HUDEP-2 (cell line): ENCODE measurements around the gene BACE2.

Experiments
- DNase-seq, 76 experiments: peaks; one replicate each; lab custom pipeline; 2025; ENCODE audit not compliant: unreplicated experiment in 76 of 76; lab: John Stamatoyannopoulos, UW

The BACE2 gene

DNA sequence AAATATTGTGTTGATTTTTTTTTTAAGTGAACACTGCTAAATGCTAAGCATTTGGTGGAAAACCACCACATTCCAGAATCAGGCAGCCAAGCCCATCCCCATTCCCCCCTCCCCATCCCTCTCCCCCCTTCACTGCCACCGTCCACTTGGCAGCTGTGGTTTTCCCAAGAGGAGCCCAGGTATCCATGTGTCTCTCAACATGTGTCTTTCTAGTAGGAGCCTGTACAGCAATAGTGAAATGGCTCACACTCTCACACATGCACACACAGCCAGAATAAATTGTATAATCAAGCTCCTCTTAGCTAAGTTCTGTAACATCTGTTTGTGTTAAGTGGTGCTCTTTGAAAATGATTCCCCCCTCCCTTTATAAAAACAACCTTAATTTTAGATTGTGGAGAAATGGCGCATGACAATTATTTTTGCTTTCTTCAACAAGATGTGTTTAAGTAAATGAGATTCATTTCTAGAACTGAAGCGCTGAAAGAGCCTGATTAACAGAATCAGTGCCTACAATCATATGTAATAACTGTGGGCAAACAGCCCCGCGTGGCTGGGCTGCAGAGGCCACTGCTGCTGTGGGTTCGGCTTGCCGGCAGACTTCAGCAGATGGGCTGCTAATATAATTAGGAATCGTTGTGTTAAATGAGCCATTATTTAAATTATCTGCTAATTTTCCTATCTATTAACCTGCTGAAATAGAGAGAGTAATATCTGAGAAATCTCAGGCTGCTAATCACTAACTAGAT is 43.3 kb downstream of the BACE2 start:
- DNase-seq, result no peak

DNA sequence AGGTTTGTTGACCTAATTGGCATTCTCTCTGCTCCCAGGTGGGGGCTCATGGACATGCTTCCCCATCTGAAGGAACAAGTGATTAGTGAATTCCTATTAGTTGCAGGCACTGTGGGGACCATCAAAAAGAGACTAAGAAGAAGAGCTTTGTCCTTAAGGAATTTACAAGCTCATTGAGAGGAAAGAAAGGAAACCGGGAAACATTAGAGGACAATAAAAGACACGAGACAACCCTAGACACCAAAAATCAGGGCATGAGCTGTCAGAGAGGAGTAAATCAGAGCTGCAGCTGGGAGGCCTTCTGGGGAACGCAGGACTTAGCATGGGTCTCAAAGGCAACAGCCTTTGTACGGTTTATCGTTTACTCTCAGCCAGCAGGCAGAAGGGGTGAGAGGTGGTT is 45.1 kb downstream of the BACE2 start:
- DNase-seq, result no peak

DNA sequence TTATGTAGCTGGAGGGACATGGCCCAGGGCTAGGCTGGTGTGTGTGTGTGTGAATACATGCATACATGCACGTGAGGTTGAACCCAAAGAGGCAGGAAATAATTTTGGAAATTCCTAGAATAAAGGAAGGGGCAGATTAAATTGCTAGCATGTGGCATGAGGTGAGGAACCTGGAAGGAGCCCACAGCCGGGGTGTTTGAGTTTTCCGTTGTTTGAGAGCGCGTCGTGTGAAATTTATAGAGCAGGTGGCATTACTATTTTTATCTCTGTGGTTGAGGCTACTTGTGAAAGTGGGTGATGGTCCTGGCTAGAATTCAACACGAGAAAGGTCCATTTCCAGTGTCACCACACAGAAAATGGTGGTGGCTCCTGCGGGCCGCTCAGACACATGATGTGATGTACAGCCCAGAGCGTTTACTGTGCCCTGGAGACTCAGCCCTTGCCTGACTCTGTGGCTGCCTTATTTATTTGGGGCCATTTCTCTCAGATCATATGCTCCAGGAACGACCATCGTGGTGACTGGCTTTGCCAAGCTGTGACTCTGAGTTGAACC is 48.0 kb downstream of the BACE2 start:
- no peak for DNase-seq

DNA sequence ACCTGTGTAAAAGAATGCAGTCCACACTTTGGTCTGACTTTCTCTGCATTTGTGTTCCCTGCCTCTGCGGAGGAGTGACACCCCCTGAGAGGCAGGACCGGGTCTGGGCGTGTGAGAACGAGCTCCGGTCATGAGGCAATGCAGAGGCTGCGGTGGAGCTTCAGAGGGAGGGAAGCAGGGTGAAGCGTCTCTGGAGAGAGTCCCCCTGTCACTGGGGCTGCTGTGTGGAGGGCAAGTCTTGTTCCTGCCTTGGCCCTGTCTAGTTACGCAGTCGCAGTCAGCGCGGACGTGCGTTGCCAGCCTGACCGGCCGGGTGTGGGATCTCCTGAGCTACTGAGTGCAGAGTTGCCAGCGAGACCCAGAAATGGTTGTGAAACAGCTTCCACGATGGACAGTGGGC is 48.5 kb downstream of the BACE2 start:
- no peak for DNase-seq

DNA sequence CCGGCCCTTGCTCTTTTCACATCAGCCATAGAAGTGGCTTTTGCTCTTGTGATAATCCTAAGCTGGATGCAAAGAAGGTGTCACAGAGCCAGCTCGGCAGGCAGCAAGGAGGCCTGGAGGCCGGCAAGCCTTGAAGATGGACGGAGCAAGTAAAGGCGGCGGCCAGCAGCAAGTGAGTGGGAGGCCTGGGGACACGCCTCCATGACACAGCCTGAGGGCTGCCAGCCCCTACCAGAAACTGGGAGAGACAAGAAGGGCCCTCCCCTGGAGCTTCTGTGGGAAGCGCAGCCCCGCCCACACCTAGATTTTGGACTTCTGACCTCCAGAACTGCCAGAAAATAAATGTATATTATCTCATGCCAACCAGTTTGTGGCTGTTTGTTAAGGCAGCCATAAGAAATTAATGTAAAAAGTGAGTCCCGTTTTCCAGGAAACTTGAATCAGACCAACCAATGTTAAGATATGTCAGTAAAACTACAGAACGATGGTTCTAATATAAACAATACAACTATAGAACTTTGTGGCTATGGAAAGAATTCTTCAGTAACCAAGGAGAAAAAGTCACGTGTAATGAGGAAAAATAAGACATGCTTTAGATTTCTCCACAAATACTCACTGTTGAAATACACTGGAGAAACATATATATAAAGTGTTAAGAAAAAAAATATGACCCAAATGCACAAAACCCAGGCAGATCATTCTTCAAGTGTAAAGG is 49.9 kb downstream of the BACE2 start:
- no peak for DNase-seq

DNA sequence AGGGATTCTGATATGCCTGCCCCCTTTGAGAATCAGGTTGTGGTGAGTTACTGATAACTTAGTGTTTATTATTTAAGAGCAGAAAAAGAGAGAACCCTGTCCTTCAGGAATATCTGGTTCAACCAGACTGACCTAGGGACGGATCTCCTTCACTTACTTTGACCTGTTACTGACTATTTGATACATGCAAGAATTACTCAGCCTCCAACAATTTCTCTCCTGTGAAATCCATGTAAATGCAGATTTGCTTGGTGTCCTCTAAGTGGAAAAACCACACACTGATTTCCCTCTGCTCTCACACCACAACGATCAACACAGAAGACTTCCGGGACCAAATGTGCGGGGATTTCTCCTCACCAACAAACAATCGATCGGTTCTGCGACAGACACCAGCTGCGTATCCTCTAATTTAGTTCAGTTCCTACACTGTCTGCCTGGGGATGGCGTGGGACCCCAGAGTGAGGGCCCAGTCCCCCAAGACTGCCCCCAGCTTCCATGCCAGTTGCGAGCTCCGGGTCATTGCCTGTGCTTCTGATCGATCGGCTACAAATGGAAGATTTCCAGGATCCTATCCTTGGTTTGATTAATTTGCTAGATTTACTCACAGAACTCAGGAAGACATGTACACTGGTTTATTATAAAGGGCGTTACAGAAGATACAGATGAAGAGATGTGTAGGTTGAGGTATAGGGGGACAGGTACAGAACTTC is 51.7 kb downstream of the BACE2 start:
- no peak for DNase-seq

DNA sequence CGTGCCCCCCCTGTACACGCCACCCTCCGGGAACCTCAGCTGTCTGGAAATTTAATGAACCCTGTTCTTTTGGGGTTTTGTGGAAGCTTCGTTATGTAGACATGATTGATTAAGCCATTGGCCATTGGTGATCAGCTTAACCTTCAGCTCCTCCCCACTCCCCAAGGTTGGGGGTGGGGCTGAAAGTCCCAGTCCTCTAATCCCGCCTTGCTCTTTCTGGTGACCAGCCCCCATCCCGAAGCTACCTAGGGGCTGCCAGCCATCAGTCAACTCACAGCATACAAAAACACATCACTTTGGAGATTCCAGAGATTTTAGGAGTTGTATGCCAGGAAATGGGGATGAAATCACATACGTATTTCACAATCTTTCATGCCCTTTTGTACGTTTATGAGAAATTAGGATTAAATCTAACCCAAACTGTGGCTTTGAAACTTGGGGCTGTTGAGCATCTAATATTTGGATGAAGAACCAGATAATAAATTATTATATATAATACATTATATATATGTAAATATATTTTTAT is 52.3 kb downstream of the BACE2 start:
- no peak for DNase-seq

DNA sequence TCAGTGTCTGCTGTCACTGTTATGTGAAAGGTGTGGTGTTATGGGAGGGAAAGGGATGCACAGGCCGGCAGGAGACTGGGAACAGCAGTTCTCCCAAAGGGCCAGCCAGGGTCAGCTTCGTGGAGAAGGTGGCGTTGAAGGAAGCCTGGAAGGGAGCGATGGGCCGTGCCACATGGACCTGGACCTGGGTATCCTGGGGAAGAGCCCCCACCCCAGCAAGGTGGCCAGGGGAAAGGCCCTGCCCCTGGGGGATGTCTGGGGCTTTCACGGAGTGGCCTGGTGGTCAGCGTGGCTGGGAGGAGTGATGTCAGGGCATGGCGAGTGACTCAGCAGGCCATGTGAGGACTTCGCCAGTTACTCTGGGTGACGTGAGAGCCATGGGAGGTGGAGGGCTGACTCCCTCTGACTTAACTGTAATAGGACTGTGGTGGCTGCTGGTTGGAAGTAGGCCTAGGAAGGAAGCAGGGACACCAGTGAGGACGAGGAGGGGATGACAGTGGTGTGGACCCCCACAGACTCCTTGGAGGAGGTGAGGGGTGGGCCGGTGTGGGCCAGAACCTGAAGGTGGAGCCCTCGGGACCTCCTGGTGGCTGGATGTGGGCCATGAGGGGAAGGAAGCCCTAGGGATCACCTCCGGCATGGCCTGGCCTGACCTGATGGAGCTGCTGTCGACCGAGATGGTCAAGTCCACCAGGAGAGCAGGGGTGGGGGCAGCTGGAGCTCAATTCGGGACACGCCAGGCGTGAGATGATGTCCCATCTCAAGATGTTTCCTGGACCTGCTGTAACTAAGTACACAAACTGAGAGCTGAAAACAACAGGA is 54.5 kb downstream of the BACE2 start:
- no peak for DNase-seq

DNA sequence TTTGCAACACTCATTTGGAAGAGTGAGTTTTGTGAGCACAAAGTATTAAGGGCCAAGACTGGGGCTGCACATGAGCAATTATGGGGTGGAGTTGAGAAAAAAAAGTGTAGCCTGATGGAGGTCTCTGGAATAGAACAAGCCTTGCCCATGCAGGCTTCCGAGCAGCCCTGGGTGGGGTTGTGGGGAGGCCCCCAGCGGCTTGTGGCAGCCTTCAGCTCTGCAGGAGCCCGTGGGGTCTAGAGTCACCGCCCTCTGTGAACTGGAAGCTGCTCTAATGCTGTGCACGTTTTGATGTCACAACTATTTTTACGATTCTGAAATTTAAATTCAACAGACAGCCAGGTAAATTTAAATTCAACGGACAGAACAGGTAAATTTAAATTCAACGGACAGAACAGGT is 58.9 kb downstream of the BACE2 start:
- DNase-seq, result no peak

DNA sequence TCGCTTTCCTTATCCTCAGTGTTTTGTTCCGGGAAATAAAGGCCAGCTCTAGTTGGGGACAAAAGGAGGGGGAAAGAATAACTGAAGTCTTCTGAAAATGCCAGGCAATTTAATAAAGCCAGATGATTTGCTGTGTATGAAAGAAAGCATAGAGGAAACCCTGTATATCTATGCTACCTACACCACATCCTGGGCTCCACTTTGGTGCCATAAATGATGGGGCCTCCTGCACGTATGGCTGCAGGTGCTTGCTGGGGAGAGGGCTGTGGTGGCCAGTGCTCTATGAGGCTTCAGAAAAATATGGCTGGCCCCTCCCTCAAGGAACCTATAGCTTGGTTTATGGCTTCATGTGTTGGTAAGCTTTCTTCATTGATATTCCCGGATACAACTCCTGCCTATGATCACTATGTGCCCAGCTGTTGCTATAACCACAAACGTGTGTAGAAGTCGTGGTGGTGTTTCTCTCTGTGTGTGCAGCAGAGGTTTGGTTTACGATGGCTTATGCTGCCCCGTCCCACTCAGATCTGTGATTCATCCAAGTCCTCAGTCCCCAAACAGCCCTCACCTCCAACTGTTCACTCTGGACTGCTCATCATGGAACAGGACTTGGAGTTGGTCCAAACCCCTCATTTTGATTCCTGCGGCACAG is 59.5 kb downstream of the BACE2 start:
- no peak for DNase-seq

DNA sequence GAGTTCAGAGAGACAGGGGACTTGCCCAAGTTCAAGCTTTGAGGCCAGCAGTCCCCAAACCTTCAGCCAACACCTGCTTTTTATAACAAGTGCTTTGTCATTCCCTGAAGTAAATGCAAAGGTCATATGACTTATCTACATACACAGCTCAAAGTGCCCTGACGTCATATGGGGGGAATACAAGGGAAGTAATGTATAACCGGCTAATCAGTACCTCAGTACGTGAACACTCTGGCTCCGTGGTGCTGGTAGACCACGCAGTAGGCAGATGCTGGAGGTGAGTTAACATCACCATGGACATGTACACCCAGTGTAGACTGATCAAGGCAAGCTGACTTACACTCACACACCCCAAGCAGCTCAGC is 60.0 kb downstream of the BACE2 start:
- DNase-seq, result no peak

DNA sequence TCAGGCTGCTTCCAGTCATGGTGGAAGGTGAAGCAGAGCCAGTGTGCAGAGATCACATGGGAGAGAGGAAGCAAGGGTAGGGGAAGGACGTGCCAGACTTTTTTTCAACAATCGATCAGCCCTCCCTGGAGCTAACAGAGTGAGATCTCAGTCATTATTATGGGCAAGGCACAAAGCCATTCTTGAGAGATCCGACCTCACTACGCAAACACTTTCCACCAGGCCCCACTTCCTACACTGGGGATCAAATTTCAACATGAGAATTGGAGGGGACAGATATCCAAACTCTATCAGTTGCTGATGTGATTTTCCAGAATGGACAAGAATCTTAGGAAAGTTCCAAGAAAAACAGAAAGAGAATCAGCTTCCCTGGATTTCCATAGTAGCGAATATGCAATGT is 60.5 kb downstream of the BACE2 start:
- no peak for DNase-seq

DNA sequence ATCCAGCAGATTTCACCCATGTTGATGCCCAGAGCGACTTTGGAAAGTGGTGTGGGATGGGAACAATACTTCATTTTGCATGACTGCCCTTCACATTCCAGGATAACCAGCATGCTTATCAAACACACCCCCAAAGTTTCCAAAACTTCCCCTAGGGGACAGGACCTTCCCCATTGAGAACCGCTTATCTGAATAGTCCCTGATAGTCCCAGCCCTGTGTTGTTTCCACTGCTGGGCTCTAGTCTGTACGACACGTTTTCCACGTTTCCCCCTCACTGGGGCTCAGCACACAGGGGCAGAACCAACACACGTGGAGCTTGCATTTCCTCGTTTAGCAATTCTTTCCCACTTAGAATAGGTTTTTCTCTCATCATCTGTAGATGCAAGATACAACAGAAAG is 61.0 kb downstream of the BACE2 start:
- DNase-seq, result no peak

DNA sequence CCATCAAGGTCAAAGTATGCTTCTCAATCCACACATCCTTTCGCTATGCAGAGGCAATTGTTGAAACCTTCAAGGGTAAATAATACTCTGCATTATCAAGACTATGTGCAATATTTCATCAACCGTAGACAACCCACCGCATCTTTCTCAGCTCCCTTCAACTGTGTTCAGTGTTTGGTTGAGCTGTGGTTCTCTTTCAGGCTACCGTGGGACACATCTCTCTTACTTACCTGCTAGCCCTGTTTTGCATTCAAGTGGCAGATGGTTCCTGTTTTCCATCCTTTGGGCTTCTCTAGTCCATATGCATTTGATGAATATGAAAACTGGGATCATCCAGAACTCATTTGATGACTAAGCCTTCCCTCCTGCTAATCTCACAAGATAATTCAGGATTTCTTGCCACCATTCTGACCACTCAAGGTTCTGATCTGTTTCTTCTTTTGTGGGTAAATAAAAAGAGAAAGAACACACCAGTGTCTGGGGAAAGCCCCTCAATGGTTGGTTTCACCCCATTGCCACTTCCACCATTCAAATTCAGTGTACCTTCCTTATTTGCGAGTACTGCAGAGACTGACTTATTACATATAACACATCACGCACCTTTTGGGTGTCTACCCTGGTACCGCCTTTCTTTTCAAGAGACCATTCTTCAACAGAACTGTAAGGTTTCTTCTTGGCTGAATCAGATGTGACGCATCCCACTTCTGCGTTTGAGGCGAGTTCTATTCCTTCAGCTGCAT is 61.7 kb downstream of the BACE2 start:
- DNase-seq, result no peak

DNA sequence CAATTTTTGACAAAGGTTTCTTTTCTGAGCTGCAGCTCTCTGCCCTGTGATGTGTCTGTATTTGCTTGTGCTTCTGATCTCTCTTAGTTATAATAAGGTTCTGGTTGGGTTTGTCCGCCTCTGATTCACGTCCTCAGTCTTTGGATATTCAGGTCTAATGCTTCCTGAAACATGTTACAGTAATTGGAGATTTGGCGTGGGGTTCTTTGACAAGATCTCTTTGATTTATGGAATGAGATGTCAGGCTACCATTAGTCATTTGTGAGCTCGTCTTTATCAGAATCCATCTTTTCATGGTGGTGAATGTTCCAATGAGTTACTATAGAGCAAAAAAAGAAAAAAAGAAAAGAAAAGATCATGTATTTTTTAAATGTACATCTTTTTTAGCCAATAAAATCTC is 62.5 kb downstream of the BACE2 start:
- no peak for DNase-seq

DNA sequence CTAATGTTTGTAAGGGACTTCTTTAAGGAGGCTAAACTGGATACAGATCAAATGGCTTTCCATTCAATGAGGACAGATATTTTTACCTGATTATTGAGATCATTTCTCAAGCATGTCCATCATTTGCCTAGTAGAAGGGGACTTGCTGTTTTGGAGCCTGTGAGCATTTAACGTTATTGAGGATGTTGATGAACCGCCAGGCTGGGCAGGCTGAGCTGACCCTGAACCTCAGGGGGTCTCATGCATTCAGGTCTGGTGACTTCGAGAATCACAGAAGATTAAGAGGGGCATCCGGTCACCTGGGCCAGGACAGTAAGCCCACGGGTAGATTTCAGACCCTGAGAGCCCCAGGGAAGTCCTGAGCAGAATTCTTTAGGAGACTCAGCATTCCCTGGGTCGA is 63.1 kb downstream of the BACE2 start:
- no peak for DNase-seq

DNA sequence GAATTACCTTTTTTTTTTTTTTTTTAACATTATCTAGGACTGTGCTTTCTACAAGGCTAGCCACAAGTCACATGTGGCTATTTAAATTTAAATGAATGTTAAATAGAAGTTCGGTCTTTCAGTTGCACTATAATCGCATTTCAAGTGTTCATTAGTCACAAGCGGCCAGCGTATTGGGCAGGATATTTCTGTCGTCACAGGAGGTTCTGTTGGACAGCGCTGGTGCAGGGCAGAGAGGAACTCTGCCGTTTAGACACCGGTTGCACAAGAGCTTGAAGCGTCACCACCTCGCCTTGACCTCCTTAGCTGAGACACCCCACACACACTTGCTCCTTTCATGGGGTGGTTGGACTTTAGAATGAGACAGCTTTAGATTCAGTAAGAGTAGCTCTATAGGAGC is 64.1 kb downstream of the BACE2 start:
- DNase-seq, result no peak

DNA sequence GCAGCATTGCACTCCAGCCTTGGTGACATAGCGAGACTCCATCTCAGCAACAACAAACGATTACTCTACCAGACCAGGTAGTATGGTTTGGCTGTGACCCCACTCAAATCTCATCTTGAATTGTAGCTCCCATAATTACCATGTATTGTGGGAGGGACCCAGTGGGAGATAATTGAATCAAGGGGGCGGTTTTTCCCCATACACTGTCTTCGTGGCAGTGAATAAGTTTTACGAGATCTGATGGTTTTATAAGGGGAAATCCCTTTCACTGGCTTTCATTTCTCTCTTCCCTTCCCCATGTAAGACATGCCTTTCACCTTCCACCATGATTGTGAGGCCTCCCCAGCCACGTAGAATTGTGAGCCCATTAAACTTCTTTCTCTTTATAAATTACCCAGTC is 66.0 kb downstream of the BACE2 start:
- no peak for DNase-seq

DNA sequence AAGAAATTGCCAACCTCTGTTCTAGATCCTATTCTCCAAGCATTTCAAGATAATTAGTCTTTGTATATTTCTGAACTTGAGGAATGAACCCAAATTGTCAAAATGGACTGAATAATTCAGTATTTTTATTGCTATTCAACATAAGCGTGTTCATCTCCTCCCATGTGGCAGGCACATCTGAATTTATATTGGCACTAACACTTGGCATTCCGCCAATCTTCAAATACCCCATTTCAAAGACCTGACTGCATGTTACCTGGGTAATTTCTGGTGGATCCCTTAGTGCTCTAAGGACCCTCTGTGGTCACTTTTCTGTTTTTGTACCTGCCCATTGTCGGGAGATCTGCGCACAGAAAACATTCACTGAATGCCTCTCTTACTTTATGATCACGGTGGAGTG is 66.6 kb downstream of the BACE2 start:
- DNase-seq, result no peak
